Activated CD4-positive, CD25-positive, alpha-beta regulatory T cell treated with anti-CD3 and anti-CD28 coated beads, Interleukin-2, amount 50 U/mL, for 16 hours (primary cell): ENCODE measurements around the gene OR2M5.

Experiments
- DNase-seq: peaks from one replicate; pipeline ENCODE4 v3.0.0-alpha.2; 2020; ENCODE audit warnings: low read depth, low spot score

Gene OR2M5, protein sequence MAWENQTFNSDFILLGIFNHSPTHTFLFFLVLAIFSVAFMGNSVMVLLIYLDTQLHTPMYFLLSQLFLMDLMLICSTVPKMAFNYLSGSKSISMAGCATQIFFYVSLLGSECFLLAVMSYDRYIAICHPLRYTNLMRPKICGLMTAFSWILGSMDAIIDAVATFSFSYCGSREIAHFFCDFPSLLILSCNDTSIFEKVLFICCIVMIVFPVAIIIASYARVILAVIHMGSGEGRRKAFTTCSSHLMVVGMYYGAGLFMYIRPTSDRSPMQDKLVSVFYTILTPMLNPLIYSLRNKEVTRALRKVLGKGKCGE

DNA sequence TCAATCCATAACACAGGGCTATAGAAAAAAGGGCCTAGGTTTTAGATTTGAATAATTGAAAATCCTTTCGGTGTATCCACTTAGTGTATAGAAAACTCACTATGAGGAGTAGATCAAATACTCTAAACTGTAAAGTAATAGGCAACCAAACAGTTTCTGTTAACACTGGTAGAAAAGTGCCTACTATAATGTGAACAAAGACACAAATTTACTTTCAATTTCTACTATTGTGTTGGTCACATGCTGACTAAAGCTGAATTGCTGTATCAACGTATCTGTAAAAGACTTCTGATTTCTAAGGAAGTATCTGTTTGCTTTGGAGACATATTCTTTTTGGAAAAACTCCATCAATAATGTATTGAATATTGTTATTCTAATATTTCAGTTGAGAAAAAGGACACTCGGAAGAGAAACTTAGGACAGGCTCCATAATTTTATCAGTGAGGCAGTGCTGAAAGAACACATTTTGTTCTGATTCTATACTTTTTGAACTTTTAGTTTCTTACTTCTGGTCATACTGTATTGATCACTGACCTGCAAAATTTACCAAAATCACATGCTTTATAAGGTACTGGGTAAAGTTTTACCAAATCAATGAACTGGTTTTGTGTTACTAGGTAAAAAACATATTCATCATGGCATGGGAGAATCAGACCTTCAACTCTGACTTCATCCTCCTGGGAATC is at the start of gene OR2M5:
Gene OR2M5 (plus strand): TSS at position 636 of the 686 bp plus-strand sequence. CDS start 0 bp downstream, at position 636.
- DNase-seq: no peak

GRCh38 chr1:248098529-248098928 is 46.4 kb upstream of the OR2M5 start:
- DNase-seq: no peak

DNA sequence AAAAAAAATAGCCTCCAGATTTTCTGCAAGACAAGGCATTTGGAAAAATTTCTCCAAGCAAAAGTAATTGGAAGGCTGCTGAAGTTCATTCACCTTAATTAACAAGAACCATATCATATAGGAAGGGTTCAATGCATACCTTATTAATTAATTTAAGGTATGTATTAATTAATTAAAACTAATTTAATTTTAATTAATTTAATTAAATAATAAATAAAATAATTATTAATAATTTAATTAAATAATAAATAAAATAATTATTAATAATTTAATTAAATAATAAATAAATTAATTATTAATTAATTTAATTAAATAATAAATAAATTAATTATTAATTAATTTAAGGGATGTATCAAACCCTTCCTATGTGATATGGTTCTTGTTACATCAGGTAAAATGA is 42.1 kb upstream of the OR2M5 start:
- DNase-seq: no peak

- no peak for DNase-seq
Measured at GRCh38 chr1:248111157-248111556, 33.8 kb upstream of the OR2M5 start.

GRCh38 chr1:248114890-248115289 is 30.1 kb upstream of the OR2M5 start:
- DNase-seq: no peak

- no peak for DNase-seq
Measured at GRCh38 chr1:248127653-248128052, 17.3 kb upstream of the OR2M5 start.

GRCh38 chr1:248136811-248137210 is 8.1 kb upstream of the OR2M5 start:
- DNase-seq: no peak

GRCh38 chr1:248140846-248141245 is 4.1 kb upstream of the OR2M5 start:
- no peak for DNase-seq

DNA sequence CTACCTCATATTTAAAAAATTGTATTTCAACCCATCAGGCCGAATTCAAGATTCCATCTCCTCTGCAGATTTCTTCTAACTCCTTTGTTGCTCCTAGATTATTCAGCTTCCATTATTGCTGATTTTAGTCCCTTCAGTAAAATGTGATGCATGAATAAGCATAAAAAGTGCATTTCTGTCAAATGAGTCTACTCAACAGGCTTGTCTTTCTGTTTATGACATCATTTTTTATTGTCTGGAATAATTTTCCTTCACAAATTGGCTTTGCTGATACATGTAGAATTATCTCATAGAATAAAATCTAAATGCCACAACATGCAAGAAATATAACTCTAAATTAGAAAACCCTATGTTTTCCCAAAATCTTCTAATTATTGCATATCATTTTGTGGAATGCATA is 1.6 kb upstream of the OR2M5 start:
- DNase-seq: no peak

GRCh38 chr1:248152056-248152827 is 7.3 kb downstream of the OR2M5 start:
- no peak for DNase-seq

GRCh38 chr1:248155927-248156326 is 11.0 kb downstream of the OR2M5 start:
- no peak for DNase-seq

- no peak for DNase-seq
Measured at GRCh38 chr1:248158758-248159157, 13.8 kb downstream of the OR2M5 start.

GRCh38 chr1:248164031-248164430 is 19.1 kb downstream of the OR2M5 start:
- no peak for DNase-seq

- no peak for DNase-seq
Measured at GRCh38 chr1:248165186-248165585, 20.2 kb downstream of the OR2M5 start.

DNA sequence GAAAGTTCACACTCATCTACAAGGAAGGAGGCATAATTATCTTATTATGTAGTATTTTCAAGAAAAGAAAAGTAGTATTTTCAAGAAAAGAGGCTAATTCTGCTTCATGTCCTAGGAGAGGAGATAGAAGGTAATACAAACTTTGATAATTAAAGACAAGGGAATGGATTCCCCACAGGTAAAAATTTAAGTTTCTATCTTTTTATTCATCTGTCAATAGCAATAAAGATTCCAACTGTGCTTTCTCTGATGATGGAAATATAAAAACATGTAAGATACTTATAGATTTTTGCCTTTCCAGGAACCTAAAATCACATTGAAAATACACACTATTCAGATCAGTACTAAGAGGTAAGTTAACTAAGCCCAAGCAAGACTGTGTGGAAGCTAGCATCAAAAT is 29.6 kb downstream of the OR2M5 start, which contains the start of gene OR2M2:
Gene OR2M2 (plus strand): TSS at position 301 of the 400 bp plus-strand sequence. CDS start 5,165 bp downstream, outside the sequence.
- DNase-seq: no peak

DNA sequence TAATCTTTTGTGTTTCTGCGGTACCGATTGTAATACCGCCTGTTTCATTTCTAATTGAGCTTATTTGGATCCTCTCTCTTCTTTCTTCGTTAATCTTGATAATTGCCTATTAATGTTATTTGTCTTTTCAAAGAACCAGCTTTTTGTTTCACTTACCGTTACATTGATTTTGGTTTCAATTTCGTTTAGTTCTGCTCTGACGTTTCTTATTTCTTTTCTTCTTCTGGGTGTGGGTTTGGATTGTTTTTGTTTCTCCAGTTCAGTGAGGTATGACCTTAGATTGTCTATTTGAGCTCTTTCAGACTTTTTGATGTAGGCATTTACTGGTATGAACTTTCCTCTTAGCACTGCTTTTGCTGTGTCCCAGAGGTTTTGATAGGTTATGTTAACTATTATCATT is 39.0 kb downstream of the OR2M5 start:
- DNase-seq: no peak

GRCh38 chr1:248187363-248187762 is 42.4 kb downstream of the OR2M5 start:
- no peak for DNase-seq

DNA sequence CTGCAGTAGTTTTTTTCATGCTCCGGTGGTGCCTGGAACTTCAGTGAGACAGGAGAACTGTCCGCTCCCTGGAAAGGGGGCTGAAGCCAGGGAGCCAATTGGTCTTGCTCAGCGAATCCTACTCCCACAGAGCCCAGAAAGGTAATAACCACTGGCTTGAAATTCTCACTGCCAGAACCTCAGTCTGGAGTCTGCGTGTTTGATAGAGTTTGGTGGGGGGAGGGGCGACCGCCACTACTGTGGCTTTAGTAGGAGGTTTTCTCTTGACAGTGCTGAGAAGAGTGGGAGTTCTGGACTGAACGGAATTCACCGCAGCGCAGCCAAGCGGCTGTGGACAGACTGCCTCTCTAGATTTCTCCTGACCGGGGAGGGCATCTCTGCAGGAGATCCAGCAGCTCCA is 44.1 kb downstream of the OR2M5 start:
- DNase-seq: no peak

- DNase-seq: no peak
Measured at GRCh38 chr1:248194117-248194516, 49.2 kb downstream of the OR2M5 start.
